Measurements from ENCODE around the gene DHRS3. TPM values are rescaled to one million over a fixed set of nuclear protein-coding genes. Genes with fewer than 3 reads are reported as not detected.
"Not testable (repeated sequence)": the region's sequence is repeated elsewhere in the genome, so short reads cannot be mapped to it uniquely, and the experiment has no call there.

The DHRS3 gene
- total RNA-seq, 1 donor from 2014 or later, result 60.5 TPM

GRCh38 chr1:12530462-12531178 lies 87.4 kb downstream of the DHRS3 start:
- no peak for TF ChIP-seq CTCF (conservative IDR thresholded peaks at IDR 0.05; ENCODE audit: low read depth, low read length)
- no peak overlapping the region for H3K4me3 ChIP-seq (ENCODE audit: low read depth, low read length)
- DNase-seq (ENCODE audit: low read depth), result no peak

- H3K4me3 ChIP-seq (ENCODE audit: low read depth, low read length), result no peak overlapping the region
- no peak for TF ChIP-seq CTCF (conservative IDR thresholded peaks at IDR 0.05; ENCODE audit: low read depth, low read length)
- no peak for DNase-seq (ENCODE audit: low read depth)
Measured at GRCh38 chr1:12529640-12530174, 88.3 kb downstream of the DHRS3 start.

GRCh38 chr1:12528021-12528852 lies 89.8 kb downstream of the DHRS3 start:
- DNase-seq (ENCODE audit: low read depth), result no peak
- no peak overlapping the region for H3K4me3 ChIP-seq (ENCODE audit: low read depth, low read length)
- TF ChIP-seq CTCF (conservative IDR thresholded peaks at IDR 0.05; ENCODE audit: low read depth, low read length), result no peak

- H3K4me3 ChIP-seq (ENCODE audit: low read depth, low read length), result no peak overlapping the region
- no peak for DNase-seq (ENCODE audit: low read depth)
- TF ChIP-seq CTCF (conservative IDR thresholded peaks at IDR 0.05; ENCODE audit: low read depth, low read length), result no peak
Measured at GRCh38 chr1:12527564-12527963, 90.4 kb downstream of the DHRS3 start.

- H3K4me3 ChIP-seq (ENCODE audit: low read depth, low read length), result no peak overlapping the region
- TF ChIP-seq CTCF (conservative IDR thresholded peaks at IDR 0.05; ENCODE audit: low read depth, low read length), result no peak
- DNase-seq (ENCODE audit: low read depth), result no peak
Measured at GRCh38 chr1:12525311-12526181, 92.5 kb downstream of the DHRS3 start.

GRCh38 chr1:12524266-12524665 lies 93.7 kb downstream of the DHRS3 start:
- no peak for DNase-seq (ENCODE audit: low read depth)
- no peak overlapping the region for H3K4me3 ChIP-seq (ENCODE audit: low read depth, low read length)
- TF ChIP-seq CTCF (conservative IDR thresholded peaks at IDR 0.05; ENCODE audit: low read depth, low read length), result no peak

- DNase-seq (ENCODE audit: low read depth); H3K4me3 ChIP-seq (ENCODE audit: low read depth, low read length): not testable (repeated sequence)
Measured at GRCh38 chr1:12522780-12523179, 95.2 kb downstream of the DHRS3 start.

Measured in epithelial cell of proximal tubule (primary cell).